Loucy (cell line): ENCODE measurements around the gene C17orf50.

Source experiments
- EZH2phosphoT487 ChIP-seq: fragments of 200-600 bp; IDR thresholded peaks from 2 replicates; pipeline ENCODE4 v1.6.1; 2018; ENCODE audit warnings: antibody characterized with exemption, mild to moderate bottlenecking, moderate library complexity, borderline replicate concordance
- TF ChIP-seq, protein P1 (sequence below): fragments of 200-600 bp; sonication (generic); conservative IDR thresholded peaks from 2 replicates; pipeline ENCODE4 v1.5.1; 2014; ENCODE audit warnings: mild to moderate bottlenecking, antibody characterized with exemption, low read length

DNA sequence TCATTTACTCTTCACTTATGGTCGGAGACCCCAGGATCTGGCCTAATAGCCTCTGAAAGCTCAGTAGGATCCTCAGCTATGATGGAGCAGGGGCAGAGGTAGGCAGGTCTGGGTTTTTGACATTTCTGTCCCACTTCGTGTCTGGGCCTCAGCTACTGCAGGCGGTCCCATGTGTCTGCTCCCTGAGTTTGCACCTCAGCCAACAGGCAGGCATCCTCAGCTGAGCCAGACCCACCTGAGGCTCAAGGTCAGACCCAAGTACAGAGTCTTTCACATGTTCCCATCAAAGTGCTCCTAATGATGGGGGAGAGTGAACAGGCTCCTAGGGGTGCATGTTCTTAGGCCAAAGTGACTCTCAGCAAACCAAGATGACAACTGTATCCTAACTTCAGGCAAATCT lies 32.1 kb upstream of the C17orf50 start:
- TF ChIP-seq, protein P1, sequence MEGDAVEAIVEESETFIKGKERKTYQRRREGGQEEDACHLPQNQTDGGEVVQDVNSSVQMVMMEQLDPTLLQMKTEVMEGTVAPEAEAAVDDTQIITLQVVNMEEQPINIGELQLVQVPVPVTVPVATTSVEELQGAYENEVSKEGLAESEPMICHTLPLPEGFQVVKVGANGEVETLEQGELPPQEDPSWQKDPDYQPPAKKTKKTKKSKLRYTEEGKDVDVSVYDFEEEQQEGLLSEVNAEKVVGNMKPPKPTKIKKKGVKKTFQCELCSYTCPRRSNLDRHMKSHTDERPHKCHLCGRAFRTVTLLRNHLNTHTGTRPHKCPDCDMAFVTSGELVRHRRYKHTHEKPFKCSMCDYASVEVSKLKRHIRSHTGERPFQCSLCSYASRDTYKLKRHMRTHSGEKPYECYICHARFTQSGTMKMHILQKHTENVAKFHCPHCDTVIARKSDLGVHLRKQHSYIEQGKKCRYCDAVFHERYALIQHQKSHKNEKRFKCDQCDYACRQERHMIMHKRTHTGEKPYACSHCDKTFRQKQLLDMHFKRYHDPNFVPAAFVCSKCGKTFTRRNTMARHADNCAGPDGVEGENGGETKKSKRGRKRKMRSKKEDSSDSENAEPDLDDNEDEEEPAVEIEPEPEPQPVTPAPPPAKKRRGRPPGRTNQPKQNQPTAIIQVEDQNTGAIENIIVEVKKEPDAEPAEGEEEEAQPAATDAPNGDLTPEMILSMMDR, result no peak
- TF ChIP-seq EZH2phosphoT487, result no peak
